ENCODE data around the gene TMEM181. TPM values are rescaled to one million over a fixed set of nuclear protein-coding genes. Genes with fewer than 3 reads are reported as not detected.
"Not testable (repeated sequence)": the region's sequence is repeated elsewhere in the genome, so short reads cannot be mapped to it uniquely, and the experiment has no call there.

The TMEM181 gene
- polyA plus RNA-seq, 1 of the 3 experiments (the other 2 are of a cell fraction): 19.5 TPM

DNA sequence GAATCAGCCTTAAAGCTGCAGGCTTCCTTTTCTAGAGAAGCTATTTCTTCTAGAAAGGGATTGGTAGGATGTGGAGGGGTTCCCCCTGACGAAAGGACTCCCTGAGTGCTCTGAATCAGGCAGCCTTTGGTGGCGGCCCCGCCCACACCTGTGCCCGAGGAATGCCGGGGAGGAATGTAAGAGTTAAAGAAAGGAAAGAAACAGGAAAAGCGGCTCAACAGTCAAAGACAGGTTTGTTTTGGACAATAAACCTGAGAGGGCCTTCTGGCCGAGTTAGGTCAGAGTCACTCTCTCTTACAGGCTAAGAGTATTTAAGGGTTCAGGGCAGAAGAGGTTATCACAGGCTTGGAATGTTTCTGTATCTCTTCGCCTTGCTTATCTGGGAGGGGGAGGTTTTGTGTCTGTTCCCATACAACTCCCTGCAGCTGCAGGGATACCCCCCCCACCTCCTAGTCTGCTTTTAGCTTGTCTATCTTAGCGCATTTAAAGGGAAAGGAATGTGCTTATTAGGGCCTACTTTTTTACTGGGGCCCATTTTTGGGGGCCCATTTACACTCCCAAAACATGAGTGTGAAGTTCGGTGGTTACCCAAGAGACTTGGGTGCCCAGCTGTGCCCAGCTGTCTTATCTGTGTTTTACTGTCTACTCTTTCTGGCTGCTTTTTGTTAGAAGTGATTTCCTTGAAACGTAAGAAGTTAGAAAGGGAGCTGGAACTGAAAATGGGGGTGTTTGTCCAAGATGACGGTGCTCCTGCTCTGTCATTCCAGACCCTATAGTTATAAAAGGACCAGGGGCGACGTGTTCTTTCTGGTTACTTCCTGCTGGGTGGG is 51.9 kb downstream of the TMEM181 start:
- no peaks in the 10 kb centered on the region for H3K9me2 ChIP-seq
- TF ChIP-seq SMC3 (IDR thresholded peaks at IDR 0.05; ENCODE audit: low read depth, low read length) (no peak), MXI1 (IDR thresholded peaks at IDR 0.05; ENCODE audit: low read depth, low read length) (no peak), CTCF (IDR thresholded peaks at IDR 0.05) (no peak), SIN3A (IDR thresholded peaks at IDR 0.05; ENCODE audit: borderline replicate concordance, low read depth, low read length) (no peak), NRF1 (IDR thresholded peaks at IDR 0.05; ENCODE audit: low read depth, low read length) (no peak), FOXJ3 (CRISPR knock-in tag; IDR thresholded peaks at IDR 0.05) (no peak), RAD21 (IDR thresholded peaks at IDR 0.05; ENCODE audit: low read length) (no peak), EP300 (IDR thresholded peaks at IDR 0.05; ENCODE audit: borderline replicate concordance in 1 of 2, low read depth in 1 of 2, low read length in 1 of 2) (no peak), TCF12 (IDR thresholded peaks at IDR 0.05) (no peak), ELF1 (IDR thresholded peaks at IDR 0.05) (no peak), IRF3 (IDR thresholded peaks at IDR 0.05; ENCODE audit: low read depth, low read length) (no peak), TAF1 (IDR thresholded peaks at IDR 0.05; ENCODE audit: borderline replicate concordance, low read depth, low read length) (no peak)
- TF ChIP-seq, protein P1, sequence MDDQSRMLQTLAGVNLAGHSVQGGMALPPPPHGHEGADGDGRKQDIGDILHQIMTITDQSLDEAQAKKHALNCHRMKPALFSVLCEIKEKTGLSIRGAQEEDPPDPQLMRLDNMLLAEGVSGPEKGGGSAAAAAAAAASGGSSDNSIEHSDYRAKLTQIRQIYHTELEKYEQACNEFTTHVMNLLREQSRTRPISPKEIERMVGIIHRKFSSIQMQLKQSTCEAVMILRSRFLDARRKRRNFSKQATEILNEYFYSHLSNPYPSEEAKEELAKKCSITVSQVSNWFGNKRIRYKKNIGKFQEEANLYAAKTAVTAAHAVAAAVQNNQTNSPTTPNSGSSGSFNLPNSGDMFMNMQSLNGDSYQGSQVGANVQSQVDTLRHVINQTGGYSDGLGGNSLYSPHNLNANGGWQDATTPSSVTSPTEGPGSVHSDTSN (IDR thresholded peaks at IDR 0.05): no peak
- TF ChIP-seq, protein P2, sequence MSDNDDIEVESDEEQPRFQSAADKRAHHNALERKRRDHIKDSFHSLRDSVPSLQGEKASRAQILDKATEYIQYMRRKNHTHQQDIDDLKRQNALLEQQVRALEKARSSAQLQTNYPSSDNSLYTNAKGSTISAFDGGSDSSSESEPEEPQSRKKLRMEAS (IDR thresholded peaks at IDR 0.05; ENCODE audit: low read depth): no peak
- TF ChIP-seq, protein P3, sequence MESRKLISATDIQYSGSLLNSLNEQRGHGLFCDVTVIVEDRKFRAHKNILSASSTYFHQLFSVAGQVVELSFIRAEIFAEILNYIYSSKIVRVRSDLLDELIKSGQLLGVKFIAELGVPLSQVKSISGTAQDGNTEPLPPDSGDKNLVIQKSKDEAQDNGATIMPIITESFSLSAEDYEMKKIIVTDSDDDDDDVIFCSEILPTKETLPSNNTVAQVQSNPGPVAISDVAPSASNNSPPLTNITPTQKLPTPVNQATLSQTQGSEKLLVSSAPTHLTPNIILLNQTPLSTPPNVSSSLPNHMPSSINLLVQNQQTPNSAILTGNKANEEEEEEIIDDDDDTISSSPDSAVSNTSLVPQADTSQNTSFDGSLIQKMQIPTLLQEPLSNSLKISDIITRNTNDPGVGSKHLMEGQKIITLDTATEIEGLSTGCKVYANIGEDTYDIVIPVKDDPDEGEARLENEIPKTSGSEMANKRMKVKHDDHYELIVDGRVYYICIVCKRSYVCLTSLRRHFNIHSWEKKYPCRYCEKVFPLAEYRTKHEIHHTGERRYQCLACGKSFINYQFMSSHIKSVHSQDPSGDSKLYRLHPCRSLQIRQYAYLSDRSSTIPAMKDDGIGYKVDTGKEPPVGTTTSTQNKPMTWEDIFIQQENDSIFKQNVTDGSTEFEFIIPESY (IDR thresholded peaks at IDR 0.05; ENCODE audit: borderline replicate concordance, low read depth): no peak
- peaks cover 0 to 14% of the 10 kb centered on the region in 2 experiments; a peak in 2 of 4 replicates for H3K4me1 ChIP-seq (ENCODE audit: control insufficient read depth in 1 of 2, insufficient read depth in 2 of 2, low read depth in 1 of 2, low read length in 1 of 2)
- H3K79me2 ChIP-seq (ENCODE audit: insufficient read depth): no peaks in the 10 kb centered on the region; the same call in 1 of the 2 replicates
- peaks cover 4% of the 10 kb centered on the region; the same call in 1 of the 2 replicates for H3K9me3 ChIP-seq
- H3K27me3 ChIP-seq (ENCODE audit: insufficient read depth): no peaks in the 10 kb centered on the region
- CTCF ChIA-PET: interaction anchor here (1.4 to 1.7 kb wide), 3 partner anchors 92 to 398 kb away, joined by 4 to 6 read pairs (median 4); no protein-coding TSS in a partner anchor
- DNase-seq: no peak
- peak overlapping the region in 1 of 2 experiments; percentile 55; a peak in 1 of 4 replicates for H3K27ac ChIP-seq (ENCODE audit: low read depth in 2 of 2, low read length in 1 of 2)
- H3K4me3 ChIP-seq (ENCODE audit: low read depth in 2 of 2, low read length in 1 of 2): no peak overlapping the region
- no peak overlapping the region for H3K4me2 ChIP-seq
- no peaks in the 10 kb centered on the region for H3F3A ChIP-seq (replicated peaks; ENCODE audit: insufficient read depth)
- H4K20me1 ChIP-seq (ENCODE audit: insufficient read depth): no peaks in the 10 kb centered on the region
- peaks cover 51 to 54% of the 10 kb centered on the region in 2 experiments for H3K36me3 ChIP-seq (replicated peaks in 1 of 2; ENCODE audit: control insufficient read depth in 1 of 2, insufficient read depth in 2 of 2, low read length in 1 of 2)
- POLR2A ChIA-PET: interaction anchor here (2.0 kb wide), 1 partner anchor 9 kb away, joined by 8 read pairs; no protein-coding TSS in a partner anchor
- WGBS (ENCODE audit: low lambda C conversion rate): 94% methylated on average over 14 of the region's 14 CpGs
- no peak overlapping the region for H3K9ac ChIP-seq
- no peak overlapping the region for H2AFZ ChIP-seq (ENCODE audit: low read depth)

DNA sequence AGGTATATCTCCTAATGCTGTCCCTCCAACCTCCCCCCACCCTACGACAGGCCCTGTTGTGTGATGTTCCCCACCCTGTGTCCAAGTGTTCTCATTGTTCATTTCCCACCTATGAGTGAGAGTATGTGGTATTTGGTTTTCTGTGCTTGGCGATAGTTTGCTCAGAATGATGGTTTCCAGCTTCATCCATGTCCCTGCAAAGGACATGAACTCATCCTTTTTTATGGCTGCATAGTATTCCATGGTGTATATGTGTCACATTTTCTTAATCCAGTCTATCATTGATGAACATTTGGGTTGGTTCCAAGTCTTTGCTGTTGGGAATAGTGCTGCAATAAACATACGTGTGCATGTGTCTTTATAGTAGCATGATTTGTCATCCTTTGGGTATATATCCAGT is 54.7 kb downstream of the TMEM181 start:
- 97% methylated on average over 3 of the region's 3 CpGs for WGBS (ENCODE audit: low lambda C conversion rate)
- H3K9ac ChIP-seq; H4K20me1 ChIP-seq (ENCODE audit: insufficient read depth); POLR2A ChIA-PET; H3F3A ChIP-seq (replicated peaks; ENCODE audit: insufficient read depth); DNase-seq; H3K27ac ChIP-seq (ENCODE audit: low read depth in 2 of 2, low read length in 1 of 2); H3K27me3 ChIP-seq (ENCODE audit: insufficient read depth); H3K4me3 ChIP-seq (ENCODE audit: low read depth in 2 of 2, low read length in 1 of 2); H2AFZ ChIP-seq (ENCODE audit: low read depth); CTCF ChIA-PET; H3K9me2 ChIP-seq; H3K4me2 ChIP-seq; H3K79me2 ChIP-seq (ENCODE audit: insufficient read depth); H3K9me3 ChIP-seq: not testable (repeated sequence)
- H3K36me3 ChIP-seq (replicated peaks in 1 of 2; ENCODE audit: control insufficient read depth in 1 of 2, insufficient read depth in 2 of 2, low read length in 1 of 2): peaks cover 31 to 45% of the 10 kb centered on the region in 2 experiments
- peaks cover 0 to 14% of the 10 kb centered on the region in 2 experiments; a peak in 2 of 4 replicates for H3K4me1 ChIP-seq (ENCODE audit: control insufficient read depth in 1 of 2, insufficient read depth in 2 of 2, low read depth in 1 of 2, low read length in 1 of 2)

DNA sequence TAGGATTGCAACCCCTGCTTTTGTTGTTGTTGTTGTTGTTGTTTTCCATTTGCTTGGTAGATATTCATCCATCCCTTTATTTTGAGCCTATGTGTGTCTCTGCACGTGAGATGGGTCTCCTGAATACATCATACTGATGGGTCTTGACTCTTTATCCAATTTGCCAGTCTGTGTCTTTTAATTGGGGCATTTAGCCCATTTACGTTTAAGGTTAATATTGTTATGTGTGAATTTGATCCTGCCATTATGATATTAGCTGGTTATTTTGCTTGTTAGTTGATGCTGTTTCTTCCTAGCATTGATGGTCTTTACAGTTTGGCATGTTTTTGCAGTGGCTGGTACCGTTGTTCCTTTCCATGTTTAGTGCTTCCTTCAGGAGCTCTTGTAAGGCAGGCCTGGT is 58.4 kb downstream of the TMEM181 start:
- H3K4me2 ChIP-seq; H3K9me2 ChIP-seq; H3K4me3 ChIP-seq (ENCODE audit: low read depth in 2 of 2, low read length in 1 of 2); H3K27me3 ChIP-seq (ENCODE audit: insufficient read depth); POLR2A ChIA-PET; H2AFZ ChIP-seq (ENCODE audit: low read depth); DNase-seq; H3K79me2 ChIP-seq (ENCODE audit: insufficient read depth); H3K9me3 ChIP-seq; H3K27ac ChIP-seq (ENCODE audit: low read depth in 2 of 2, low read length in 1 of 2); H3F3A ChIP-seq (replicated peaks; ENCODE audit: insufficient read depth); H4K20me1 ChIP-seq (ENCODE audit: insufficient read depth); H3K9ac ChIP-seq: not testable (repeated sequence)
- CTCF ChIA-PET: interaction anchor here (1.1 kb wide), 1 partner anchor 72 kb away, joined by 3 read pairs; no protein-coding TSS in a partner anchor
- H3K4me1 ChIP-seq (ENCODE audit: control insufficient read depth in 1 of 2, insufficient read depth in 2 of 2, low read depth in 1 of 2, low read length in 1 of 2): peaks cover 0 to 31% of the 10 kb centered on the region in 2 experiments; a peak in 2 of 4 replicates
- WGBS (ENCODE audit: low lambda C conversion rate): 90% methylated on average over 3 of the region's 3 CpGs
- peaks cover 27 to 28% of the 10 kb centered on the region in 2 experiments for H3K36me3 ChIP-seq (replicated peaks in 1 of 2; ENCODE audit: control insufficient read depth in 1 of 2, insufficient read depth in 2 of 2, low read length in 1 of 2)
